Muscle of back (tissue), 13 donors: ENCODE results near the gene MIB2. TPM values are rescaled to one million over a fixed set of nuclear protein-coding genes. Genes with fewer than 3 reads are reported as not detected.
"Not testable (repeated sequence)": the region's sequence is repeated elsewhere in the genome, so short reads cannot be mapped to it uniquely, and the experiment has no call there.

Experiments
- DNase-seq, 3 donors: peaks; one replicate each; pipeline versions ENCODE4 v3.0.0 to v3.0.0-alpha.2; 2013
- long read RNA-seq, 9 donors: transcript quantifications; one replicate each; lab custom pipeline, GENCODE V29; 2026
- polyA plus RNA-seq, 10 donors: library from polyadenylated mRNA; unstranded; fragments of 120-200 nt; gene quantifications; one replicate each; pipeline ENCODE4 v1.2.1, GENCODE V29; 2013; ENCODE audit not compliant: insufficient read length in 10 of 10

The MIB2 gene
- polyA plus RNA-seq = 10 to 100 TPM; 34.0 to 75.0 (median 57.5) TPM
- long read RNA-seq, donor 1, partial matches to known transcripts = 0 of 2 reads
- long read RNA-seq, donor 1, other reads (novel, unspliced or antisense) = 0 of 2 reads
- long read RNA-seq, donor 2, partial matches to known transcripts = 0 of 3 reads
- long read RNA-seq, donor 2, other reads (novel, unspliced or antisense) = 0 of 3 reads
- long read RNA-seq, donor 3 = 0 reads
- long read RNA-seq, donor 4, partial matches to known transcripts = 0 of 5 reads
- long read RNA-seq, donor 4, other reads (novel, unspliced or antisense) = 0 of 5 reads
- long read RNA-seq, donor 5, partial matches to known transcripts = 0 of 3 reads
- long read RNA-seq, donor 5, other reads (novel, unspliced or antisense) = 0 of 3 reads
- long read RNA-seq, donor 6, partial matches to known transcripts = 0 of 4 reads
- long read RNA-seq, donor 6, other reads (novel, unspliced or antisense) = 0 of 4 reads
- long read RNA-seq, donor 7, partial matches to known transcripts = 51 of 57 reads
- long read RNA-seq, donor 7, other reads (novel, unspliced or antisense) = 5 of 57 reads
- long read RNA-seq, donor 8, partial matches to known transcripts = 0 of 3 reads
- long read RNA-seq, donor 8, other reads (novel, unspliced or antisense) = 0 of 3 reads
- long read RNA-seq, donor 9 = 0 reads

- peak; percentile 96 to 97 (median 97) for DNase-seq
These were observed at the start of gene MIB2 for GRCh38 chr1:1615256-1616044. TSS of gene MIB2 (plus strand) at chr1:1615500. CDS start at chr1:1623453, 7,953 bp downstream.

- DNase-seq = no peak
These were observed 48.0 kb upstream of the MIB2 start for GRCh38 chr1:1567152-1567875.

GRCh38 chr1:1567891-1568291 lies 47.4 kb upstream of the MIB2 start:
- no peak for DNase-seq

- no peak for DNase-seq
These were observed 46.0 kb upstream of the MIB2 start for GRCh38 chr1:1569341-1569740.

- DNase-seq = peak; percentile 49 to 88 (median 65)
These were observed 41.2 kb upstream of the MIB2 start for GRCh38 chr1:1573843-1574720.

GRCh38 chr1:1574721-1575537 lies 40.4 kb upstream of the MIB2 start, which contains the start of gene SSU72:
TSS of gene SSU72 (minus strand) at chr1:1574863. CDS start at chr1:1574557, 306 bp downstream.
- DNase-seq = peak; percentile 92 to 97 (median 95)

- DNase-seq = no peak
These were observed 37.8 kb upstream of the MIB2 start for GRCh38 chr1:1577367-1578011.

- no peak for DNase-seq
These were observed 36.8 kb upstream of the MIB2 start for GRCh38 chr1:1578371-1578940.

- no peak for DNase-seq
These were observed 32.5 kb upstream of the MIB2 start for GRCh38 chr1:1582585-1583346.

GRCh38 chr1:1583347-1584010 lies 31.8 kb upstream of the MIB2 start:
- DNase-seq = no peak

- DNase-seq = no peak
These were observed 23.8 kb upstream of the MIB2 start for GRCh38 chr1:1591452-1591851.

GRCh38 chr1:1593834-1594601 lies 21.3 kb upstream of the MIB2 start:
- no peak for DNase-seq

- peak in 1 of 3 donors; percentile 60 for DNase-seq
These were observed 20.6 kb upstream of the MIB2 start for GRCh38 chr1:1594602-1595260.

GRCh38 chr1:1595341-1595740 lies 20.0 kb upstream of the MIB2 start:
- DNase-seq = not testable (repeated sequence)

- DNase-seq = peak in 1 of 3 donors; percentile 47
These were observed 18.6 kb upstream of the MIB2 start for GRCh38 chr1:1596493-1597274.
